Panc1 (cell line): ENCODE measurements around the gene TGM5. TPM values are rescaled to one million over a fixed set of nuclear protein-coding genes. Genes with fewer than 3 reads are reported as not detected.

Experiments used
- ATAC-seq: fragments of 200-7000 bp; cut with Tn5 transposase; 2 replicates; pipeline ENCODE4 v1.9.1; 2020; ENCODE audit warnings: mild to moderate bottlenecking, moderate library complexity
- BruUV-seq: library from RNA; stranded (reverse); fragments of 400-500 nt; replicated peaks from 2 replicates; lab custom pipeline; 2021; lab: Mats Ljungman, UMichigan
- CTCF ChIA-PET: fragments of 300-600 bp; sonication (Branson Sonifier 250); formaldehyde crosslinking; loops from one replicate; lab custom pipeline; 2022; ENCODE audit warnings: antibody characterized with exemption; lab: Charles Lee
- POLR2A ChIA-PET: fragments of 300-600 bp; sonication (Branson Sonifier 250); formaldehyde crosslinking; loops from one replicate; lab custom pipeline; 2022; ENCODE audit warnings: antibody characterized with exemption; lab: Charles Lee
- DNase-seq: peaks from one replicate; pipeline ENCODE4 v3.0.0-alpha.2; 2010; ENCODE audit warnings: low read depth, low spot score
- H3K27ac ChIP-seq: 2 replicates; pipeline ENCODE4 v1.5.1; 2011; ENCODE audit warnings: mild to moderate bottlenecking, low read length, inconsistent platforms
- H3K27me3 ChIP-seq: fragments of 200-500 bp; sonication (Bioruptor generic); 2 replicates; pipeline ENCODE4 v1.6.0; 2014; ENCODE audit warnings: low read length, inconsistent platforms; ENCODE audit not compliant: control insufficient read depth, insufficient read depth
- H3K36me3 ChIP-seq: fragments of 200-500 bp; sonication (Bioruptor generic); 2 replicates; pipeline ENCODE4 v1.5.1; 2014; ENCODE audit warnings: inconsistent platforms, mild to moderate bottlenecking, low read length, moderate library complexity; ENCODE audit not compliant: control insufficient read depth, insufficient read depth
- H3K4me1 ChIP-seq: 2 replicates; pipeline ENCODE4 v1.5.1; 2011; ENCODE audit warnings: inconsistent platforms, mild to moderate bottlenecking, low read length, moderate library complexity; ENCODE audit not compliant: control insufficient read depth, insufficient read depth
- H3K4me3 ChIP-seq, 2 experiments: 2 replicates each; pipeline ENCODE4 v1.5.1; 2011 to 2012; ENCODE audit warnings: low read depth in 2 of 2, low read length in 2 of 2, mild to moderate bottlenecking in 2 of 2, inconsistent platforms in 1 of 2, moderate library complexity in 1 of 2
- H3K9me3 ChIP-seq: fragments of 200-500 bp; sonication (Bioruptor generic); 2 replicates; pipeline ENCODE4 v1.5.1; 2014; ENCODE audit warnings: low read depth, mild to moderate bottlenecking, inconsistent platforms, low read length, moderate library complexity; ENCODE audit not compliant: control insufficient read depth, insufficient read depth
- CTCF ChIP-seq: fragments of 450-650 bp; IDR thresholded peaks from 2 replicates; pipeline ENCODE4 v1.5.1; 2017; ENCODE audit warnings: mild to moderate bottlenecking
- POLR2AphosphoS5 ChIP-seq: IDR thresholded peaks from 2 replicates; pipeline ENCODE4 v1.6.1; 2012; ENCODE audit warnings: mild to moderate bottlenecking, low read depth, low read length, moderate library complexity
- REST ChIP-seq, 2 experiments: IDR thresholded peaks; 2 replicates each; pipeline ENCODE4 v1.6.1; 2011 to 2012; ENCODE audit warnings: low read depth in 2 of 2, control low read depth in 1 of 2, low read length in 1 of 2, mild to moderate bottlenecking in 1 of 2, moderate library complexity in 1 of 2; ENCODE audit not compliant: insufficient read depth in 1 of 2
- SIN3A ChIP-seq: IDR thresholded peaks from 2 replicates; pipeline ENCODE4 v1.6.1; 2012; ENCODE audit warnings: low read depth, mild to moderate bottlenecking, low read length, moderate library complexity, borderline replicate concordance; ENCODE audit not compliant: insufficient read depth
- TCF7L2 ChIP-seq: IDR thresholded peaks from 2 replicates; pipeline ENCODE4 v1.6.1; 2011; ENCODE audit warnings: mild to moderate bottlenecking, low read depth, low read length, inconsistent platforms
- in situ Hi-C: cut with HindIII; loops from 2 replicates; pipeline ENCODE4 v1.10.0; 2016; ENCODE audit warnings: low sequenced_read_pairs, low pct_unique_long_range_greater_than_20kb
- intact Hi-C: fragments of 100-400 bp; cut with micrococcal nuclease; formaldehyde crosslinking; loops from one replicate; pipeline ENCODE4 v1.10.0; 2022; ENCODE audit not compliant: unreplicated experiment
- total RNA-seq: library from RNA; stranded (reverse); gene quantifications from one replicate; pipeline ENCODE4 v1.2.1, GENCODE V29; 2021; ENCODE audit not compliant: unreplicated experiment

TGM5 gene
- total RNA-seq, 1 experiment from 2014 or later = not detected

GRCh38 chr15:43218908-43219706 lies 47.6 kb downstream of the TGM5 start:
- TF ChIP-seq TCF7L2 (no peak), SIN3A (no peak), POLR2AphosphoS5 (no peak), REST (IDR thresholded peaks at IDR 0.05; ENCODE audit: insufficient read depth in 1 of 2, low read depth in 2 of 2, low read length in 1 of 2) (no peak), CTCF (no peak; the same call in 1 of the 2 replicates)
- no peaks in the 10 kb centered on the region for H3K36me3 ChIP-seq
- H3K27ac ChIP-seq = no peak overlapping the region
- in situ Hi-C loops = no loop called here
- H3K9me3 ChIP-seq = no peaks in the 10 kb centered on the region
- no peaks in the 10 kb centered on the region for H3K4me1 ChIP-seq
- DNase-seq (no peak), ATAC-seq (no peak)
- no peak overlapping the region for H3K4me3 ChIP-seq
- ChIA-PET POLR2A (no interaction called here), CTCF (interaction anchor here (1.1 kb wide), 1 partner anchor 12 kb away, joined by 4 read pairs; no protein-coding TSS in a partner anchor)
- BruUV-seq = no TSS peak
- H3K27me3 ChIP-seq = peaks cover 3% of the 10 kb centered on the region; the same call in 1 of the 2 replicates
- intact Hi-C loops = no loop called here

- H3K4me3 ChIP-seq = no peak overlapping the region
- H3K27me3 ChIP-seq = no peaks in the 10 kb centered on the region
- no TSS peak for BruUV-seq
- H3K4me1 ChIP-seq = no peaks in the 10 kb centered on the region
- H3K9me3 ChIP-seq = no peaks in the 10 kb centered on the region
- DNase-seq (peak; percentile 7), ATAC-seq (peak; percentile 68; the same call in 1 of the 2 replicates)
- TF ChIP-seq SIN3A = no peak
- intact Hi-C loops (no loop called here), in situ Hi-C loops (no loop called here)
- ChIA-PET CTCF (no interaction called here), POLR2A (no interaction called here)
- H3K36me3 ChIP-seq = no peaks in the 10 kb centered on the region
- H3K27ac ChIP-seq = no peak overlapping the region
These were observed 50.8 kb downstream of the TGM5 start for GRCh38 chr15:43215961-43216360.
